Activated naive CD8-positive, alpha-beta T cell treated with anti-CD3 and anti-CD28 coated beads, Interleukin-2, amount 10 ng/mL, durations not matched to agents 7 days and 5 days (primary cell): ENCODE data around the gene MAPRE3. TPM values are rescaled to one million over a fixed set of nuclear protein-coding genes. Genes with fewer than 3 reads are reported as not detected.
A peak's percentile ranks its signal among the peaks of the same experiment; 100 is the strongest.

Experiments used
- ATAC-seq: fragments of 150-1000 bp; cut with Tn5 transposase; one replicate; pipeline ENCODE4 v1.10.0; 2021; ENCODE audit warnings: low read depth, moderate library complexity
- POLR2A ChIA-PET: fragments of 350-600 bp; sonication (Branson Sonifier 250); formaldehyde crosslinking; loops from one replicate; lab custom pipeline; 2021; ENCODE audit warnings: antibody characterized with exemption; lab: Charles Lee
- DNase-seq: peaks from one replicate; pipeline ENCODE4 v3.0.0; 2021
- H3K27ac Mint-ChIP-seq: one replicate; pipeline ENCODE4 v1.8.0; 2022; ENCODE audit warnings: mild to moderate bottlenecking, mixed read lengths
- H3K27me3 Mint-ChIP-seq: one replicate; pipeline ENCODE4 v1.8.0; 2022; ENCODE audit warnings: mild to moderate bottlenecking, moderate library complexity, mixed read lengths
- H3K36me3 Mint-ChIP-seq: one replicate; pipeline ENCODE4 v1.8.0; 2021; ENCODE audit warnings: mild to moderate bottlenecking, mixed read lengths
- H3K4me1 Mint-ChIP-seq: one replicate; pipeline ENCODE4 v1.8.0; 2021; ENCODE audit warnings: mixed read lengths
- H3K4me3 Mint-ChIP-seq: one replicate; pipeline ENCODE4 v1.8.0; 2022; ENCODE audit warnings: mild to moderate bottlenecking, moderate library complexity, mixed read lengths
- H3K9me3 Mint-ChIP-seq: one replicate; pipeline ENCODE4 v1.8.0; 2021; ENCODE audit warnings: mixed read lengths
- total RNA-seq, 2 experiments: library from RNA; stranded (reverse); gene quantifications; one replicate each; pipeline ENCODE4 v1.2.3, GENCODE V29; 2021

MAPRE3 gene
- total RNA-seq, 2 experiments from 2014 or later, result 1.9 to 2.0 TPM

GRCh38 chr2:26940001-26940400, 30.4 kb upstream of the MAPRE3 start:
- Mint-ChIP-seq H3K4me1 (peaks cover 2% of the 10 kb centered on the region), H3K27me3 (peaks cover 7% of the 10 kb centered on the region)

GRCh38 chr2:26941486-26941885, 29.0 kb upstream of the MAPRE3 start:
- Mint-ChIP-seq H3K4me3 (no peak overlapping the region), H3K4me1 (peaks cover 2% of the 10 kb centered on the region), H3K36me3 (no peaks in the 10 kb centered on the region), H3K9me3 (no peaks in the 10 kb centered on the region), H3K27ac (no peak overlapping the region), H3K27me3 (peaks cover 8% of the 10 kb centered on the region)
- DNase-seq, result no peak
- POLR2A ChIA-PET, result no interaction called here
- no peak for ATAC-seq

More at GRCh38 chr2:26940001-26940400, 30.4 kb upstream of the MAPRE3 start:
- DNase-seq, result no peak
- Mint-ChIP-seq H3K9me3 (no peaks in the 10 kb centered on the region), H3K27ac (no peak overlapping the region), H3K4me3 (no peak overlapping the region), H3K36me3 (no peaks in the 10 kb centered on the region)
- POLR2A ChIA-PET, result interaction anchor here (0.6 kb wide), 1 partner anchor 360 kb away, joined by 3 read pairs; no protein-coding TSS in a partner anchor
- no peak for ATAC-seq

DNA sequence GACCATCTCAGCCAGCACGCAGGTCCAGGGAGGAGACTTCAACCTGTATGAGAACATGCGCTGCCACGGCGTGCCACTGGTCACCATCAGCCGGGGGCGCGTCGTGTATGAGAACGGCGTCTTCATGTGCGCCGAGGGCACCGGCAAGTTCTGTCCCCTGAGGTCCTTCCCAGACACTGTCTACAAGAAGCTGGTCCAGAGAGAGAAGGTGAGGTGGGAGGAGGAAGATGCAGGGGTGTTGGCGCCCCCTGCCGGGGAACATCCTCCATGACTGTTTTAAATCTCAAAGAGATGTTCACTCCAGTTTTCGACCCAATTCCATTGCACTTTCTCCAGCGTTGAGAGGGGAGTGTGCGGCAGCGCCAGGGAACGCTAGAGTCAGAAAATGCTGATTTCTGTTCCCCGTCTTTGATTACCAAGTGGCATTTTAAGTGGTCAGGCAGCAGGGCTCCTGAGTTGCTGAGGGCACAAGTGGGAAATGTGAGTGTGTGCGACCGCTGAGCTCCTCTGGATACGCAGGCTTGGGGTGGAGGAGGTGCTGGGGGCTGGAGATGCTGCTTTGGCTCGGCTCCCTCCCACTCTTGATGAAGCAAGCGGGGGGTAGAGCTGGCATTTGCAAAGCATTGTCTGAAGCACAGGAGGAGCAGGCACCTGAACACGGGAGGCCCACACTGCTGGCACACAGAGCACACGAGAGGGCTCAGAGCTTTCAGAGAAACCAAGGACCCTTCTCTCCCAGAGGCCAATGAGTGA, 27.7 kb upstream of the MAPRE3 start:
- no peaks in the 10 kb centered on the region for H3K9me3 Mint-ChIP-seq
- no peaks in the 10 kb centered on the region for H3K36me3 Mint-ChIP-seq
- POLR2A ChIA-PET, result interaction anchor here (1.3 kb wide), 1 partner anchor 97 kb away, joined by 4 read pairs; no protein-coding TSS in a partner anchor
- no peak overlapping the region for H3K4me3 Mint-ChIP-seq
- H3K4me1 Mint-ChIP-seq, result peaks cover 2% of the 10 kb centered on the region
- peak; percentile 78 for DNase-seq
- ATAC-seq, result peak; percentile 60
- peaks cover 8% of the 10 kb centered on the region for H3K27me3 Mint-ChIP-seq
- H3K27ac Mint-ChIP-seq, result no peak overlapping the region

- Mint-ChIP-seq H3K4me3 (no peak overlapping the region), H3K27ac (no peak overlapping the region), H3K9me3 (no peaks in the 10 kb centered on the region), H3K4me1 (peaks cover 2% of the 10 kb centered on the region), H3K36me3 (no peaks in the 10 kb centered on the region), H3K27me3 (peaks cover 5% of the 10 kb centered on the region)
- POLR2A ChIA-PET, result no interaction called here
- DNase-seq, result no peak
- no peak for ATAC-seq
Measured at GRCh38 chr2:26945991-26946750, 24.3 kb upstream of the MAPRE3 start.

- no peak overlapping the region for H3K27ac Mint-ChIP-seq
- H3K9me3 Mint-ChIP-seq, result no peaks in the 10 kb centered on the region
- H3K27me3 Mint-ChIP-seq, result peaks cover 5% of the 10 kb centered on the region
- no peak overlapping the region for H3K4me3 Mint-ChIP-seq
- POLR2A ChIA-PET, result no interaction called here
- H3K4me1 Mint-ChIP-seq, result peaks cover 2% of the 10 kb centered on the region
- H3K36me3 Mint-ChIP-seq, result no peaks in the 10 kb centered on the region
- ATAC-seq, result no peak
- no peak for DNase-seq
Measured at GRCh38 chr2:26946841-26947784, 23.3 kb upstream of the MAPRE3 start.

DNA sequence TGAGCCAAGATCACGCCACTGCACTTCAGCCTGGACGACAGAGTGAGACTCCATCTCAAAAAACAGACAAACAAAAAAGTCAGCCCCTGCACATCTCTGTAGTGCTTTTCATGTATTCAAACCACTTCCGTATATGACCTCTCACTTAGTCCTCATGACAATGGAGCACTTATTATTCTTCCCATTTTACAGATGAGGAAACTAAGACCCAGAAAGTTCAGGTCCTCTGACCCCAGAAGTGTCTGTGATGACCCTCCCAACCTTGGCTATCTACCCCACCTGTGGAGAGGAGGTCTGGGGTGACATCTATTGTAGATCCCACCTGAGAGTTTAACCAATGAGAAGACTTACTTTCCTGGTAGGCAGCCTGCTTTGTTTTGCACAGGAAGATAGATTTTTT, 21.6 kb upstream of the MAPRE3 start:
- H3K27me3 Mint-ChIP-seq, result peaks cover 10% of the 10 kb centered on the region
- DNase-seq (no peak), ATAC-seq (no peak)
- no peaks in the 10 kb centered on the region for H3K36me3 Mint-ChIP-seq
- H3K27ac Mint-ChIP-seq, result no peak overlapping the region
- H3K4me1 Mint-ChIP-seq, result no peaks in the 10 kb centered on the region
- H3K4me3 Mint-ChIP-seq, result no peak overlapping the region
- H3K9me3 Mint-ChIP-seq, result no peaks in the 10 kb centered on the region
- POLR2A ChIA-PET, result no interaction called here

GRCh38 chr2:26950246-26950645, 20.2 kb upstream of the MAPRE3 start:
- POLR2A ChIA-PET, result interaction anchor here (0.6 kb wide), 1 partner anchor 108 kb away, joined by 5 read pairs; no protein-coding TSS in a partner anchor
- Mint-ChIP-seq H3K27me3 (peaks cover 20% of the 10 kb centered on the region), H3K9me3 (no peaks in the 10 kb centered on the region), H3K4me3 (no peak overlapping the region), H3K36me3 (no peaks in the 10 kb centered on the region), H3K27ac (no peak overlapping the region), H3K4me1 (no peaks in the 10 kb centered on the region)
- DNase-seq (no peak), ATAC-seq (no peak)

GRCh38 chr2:26951236-26951635, 19.2 kb upstream of the MAPRE3 start:
- DNase-seq (no peak), ATAC-seq (no peak)
- Mint-ChIP-seq H3K9me3 (no peaks in the 10 kb centered on the region), H3K4me3 (no peak overlapping the region), H3K27ac (no peak overlapping the region), H3K4me1 (no peaks in the 10 kb centered on the region), H3K36me3 (no peaks in the 10 kb centered on the region), H3K27me3 (peaks cover 22% of the 10 kb centered on the region)
- POLR2A ChIA-PET, result no interaction called here

DNA sequence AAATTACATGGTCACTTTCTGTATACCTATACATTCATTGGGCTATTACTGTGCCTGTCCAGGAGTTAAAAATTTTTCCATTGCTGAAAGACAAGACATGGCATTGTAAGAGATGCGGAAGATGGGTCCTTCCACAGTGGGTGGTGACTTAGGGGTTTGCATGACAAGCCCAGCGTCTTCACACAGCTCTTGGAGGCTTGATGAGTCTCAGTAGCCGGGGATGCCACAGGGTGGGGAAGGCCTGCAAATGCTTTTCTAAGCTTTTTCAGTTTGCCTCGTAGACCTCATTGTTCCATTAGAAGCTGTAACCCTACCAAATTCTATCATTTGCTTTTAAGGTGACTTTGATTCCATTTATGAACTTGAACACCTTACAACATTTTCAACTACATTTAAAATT, 18.1 kb upstream of the MAPRE3 start:
- Mint-ChIP-seq H3K36me3 (no peaks in the 10 kb centered on the region), H3K27me3 (peaks cover 27% of the 10 kb centered on the region), H3K4me3 (no peak overlapping the region), H3K4me1 (no peaks in the 10 kb centered on the region), H3K27ac (no peak overlapping the region), H3K9me3 (no peaks in the 10 kb centered on the region)
- DNase-seq, result no peak
- no peak for ATAC-seq
- POLR2A ChIA-PET, result no interaction called here

DNA sequence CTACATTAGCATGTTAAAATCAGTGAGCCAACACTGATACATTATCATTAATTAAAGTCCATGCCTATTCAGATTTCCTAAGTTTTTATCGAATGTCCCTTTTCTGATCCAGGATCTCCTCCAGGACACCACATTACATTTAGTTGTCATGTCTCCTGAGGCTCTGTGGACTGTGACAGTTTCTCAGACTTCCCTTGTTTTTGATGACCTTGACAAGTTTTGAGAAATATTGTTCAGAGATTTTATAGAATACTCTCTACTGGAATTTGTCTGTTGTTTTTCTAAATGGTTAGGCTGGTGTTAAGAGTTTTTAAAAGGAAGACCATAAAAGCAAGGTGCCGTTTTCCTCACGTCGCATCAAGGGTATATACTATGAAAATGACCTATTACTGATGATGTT, 16.3 kb upstream of the MAPRE3 start:
- no peak for ATAC-seq
- no peak overlapping the region for H3K4me3 Mint-ChIP-seq
- no peak overlapping the region for H3K27ac Mint-ChIP-seq
- no peaks in the 10 kb centered on the region for H3K4me1 Mint-ChIP-seq
- no peaks in the 10 kb centered on the region for H3K9me3 Mint-ChIP-seq
- H3K27me3 Mint-ChIP-seq, result peaks cover 35% of the 10 kb centered on the region
- DNase-seq, result no peak
- POLR2A ChIA-PET, result no interaction called here
- H3K36me3 Mint-ChIP-seq, result no peaks in the 10 kb centered on the region

GRCh38 chr2:26957041-26957440, 13.4 kb upstream of the MAPRE3 start:
- POLR2A ChIA-PET, result no interaction called here
- ATAC-seq (no peak), DNase-seq (no peak)
- no peaks in the 10 kb centered on the region for H3K36me3 Mint-ChIP-seq
- H3K4me1 Mint-ChIP-seq, result peaks cover 4% of the 10 kb centered on the region
- no peaks in the 10 kb centered on the region for H3K9me3 Mint-ChIP-seq
- H3K27ac Mint-ChIP-seq, result no peak overlapping the region
- H3K27me3 Mint-ChIP-seq, result peaks cover 37% of the 10 kb centered on the region
- H3K4me3 Mint-ChIP-seq, result no peak overlapping the region

- peaks cover 35% of the 10 kb centered on the region for H3K27me3 Mint-ChIP-seq
- H3K4me1 Mint-ChIP-seq, result peaks cover 4% of the 10 kb centered on the region
- POLR2A ChIA-PET, result no interaction called here
- DNase-seq (no peak), ATAC-seq (no peak)
- no peak overlapping the region for H3K27ac Mint-ChIP-seq
- H3K4me3 Mint-ChIP-seq, result no peak overlapping the region
- H3K9me3 Mint-ChIP-seq, result no peaks in the 10 kb centered on the region
- no peaks in the 10 kb centered on the region for H3K36me3 Mint-ChIP-seq
Measured at GRCh38 chr2:26957534-26957933, 12.9 kb upstream of the MAPRE3 start.

DNA sequence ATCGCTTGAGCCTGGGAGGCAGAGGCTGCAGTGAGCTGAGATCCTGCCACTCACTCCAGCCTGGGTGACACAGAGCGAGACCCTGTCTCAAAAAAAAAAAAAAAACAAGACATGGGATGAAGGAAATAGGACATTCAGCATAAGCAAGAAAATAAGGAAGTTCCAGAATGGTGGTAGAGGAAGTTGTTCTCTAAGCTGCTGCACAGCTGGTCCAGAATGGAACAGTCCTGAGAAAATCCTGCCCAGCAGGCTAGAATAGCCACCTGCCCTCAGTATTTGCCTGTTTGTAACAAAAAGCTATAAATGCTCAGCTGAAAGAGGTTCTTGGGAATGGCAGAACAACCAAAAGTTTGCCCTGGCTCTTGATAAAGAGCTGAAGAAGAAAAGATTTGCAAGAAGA, 11.1 kb upstream of the MAPRE3 start:
- no peak for DNase-seq
- POLR2A ChIA-PET, result interaction anchor here (1.0 kb wide), 1 partner anchor 91 kb away, joined by 4 read pairs; no protein-coding TSS in a partner anchor
- Mint-ChIP-seq H3K36me3 (no peaks in the 10 kb centered on the region), H3K27me3 (peaks cover 28% of the 10 kb centered on the region), H3K4me3 (no peak overlapping the region), H3K27ac (no peak overlapping the region), H3K4me1 (peaks cover 4% of the 10 kb centered on the region), H3K9me3 (no peaks in the 10 kb centered on the region)
- ATAC-seq, result no peak
